GM21619 (cell line): ENCODE data around the gene LOX.
"Not testable (repeated sequence)": the region's sequence is repeated elsewhere in the genome, so short reads cannot be mapped to it uniquely, and the experiment has no call there.

Experiments used
- ATAC-seq: cut with Tn5 transposase; IDR thresholded peaks from one replicate; pipeline ENCODE4 v1.9.1; 2021; ENCODE audit not compliant: unreplicated experiment

The LOX gene

DNA sequence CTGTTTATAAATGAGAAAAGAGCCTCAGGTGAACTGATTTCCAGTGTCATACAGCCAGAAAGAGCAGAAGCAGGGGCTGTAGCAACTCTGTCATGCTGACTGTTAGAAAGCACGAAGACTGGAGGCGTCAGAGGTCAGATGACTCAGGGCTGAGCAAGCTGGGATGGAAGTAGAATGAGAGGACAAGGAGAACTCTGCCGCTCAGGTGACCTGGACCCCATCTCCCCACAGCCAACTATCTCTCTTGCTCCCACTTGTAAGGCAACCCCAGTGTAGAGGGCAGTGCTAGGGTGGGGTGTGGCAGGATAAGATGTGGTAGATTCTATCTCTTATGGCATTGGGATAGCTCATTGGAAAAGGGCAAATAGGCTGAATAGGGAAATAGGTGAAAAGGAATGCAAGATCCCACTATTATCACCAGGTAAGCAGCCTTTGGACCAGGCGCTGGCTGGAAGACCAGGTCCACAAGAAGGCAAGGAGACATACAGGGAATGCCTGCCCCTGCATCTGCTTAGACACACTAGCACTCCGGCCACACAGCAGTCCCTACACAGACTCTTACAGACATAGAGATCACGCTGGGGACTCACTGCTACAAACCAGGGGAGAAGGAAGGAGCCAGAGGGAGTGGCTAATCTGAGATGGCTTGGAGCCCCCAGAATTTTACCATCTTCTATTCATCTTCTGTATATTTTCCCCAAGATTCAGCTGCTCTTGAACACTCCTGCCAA, 21.2 kb upstream of the LOX start:
- ATAC-seq: no peak

DNA sequence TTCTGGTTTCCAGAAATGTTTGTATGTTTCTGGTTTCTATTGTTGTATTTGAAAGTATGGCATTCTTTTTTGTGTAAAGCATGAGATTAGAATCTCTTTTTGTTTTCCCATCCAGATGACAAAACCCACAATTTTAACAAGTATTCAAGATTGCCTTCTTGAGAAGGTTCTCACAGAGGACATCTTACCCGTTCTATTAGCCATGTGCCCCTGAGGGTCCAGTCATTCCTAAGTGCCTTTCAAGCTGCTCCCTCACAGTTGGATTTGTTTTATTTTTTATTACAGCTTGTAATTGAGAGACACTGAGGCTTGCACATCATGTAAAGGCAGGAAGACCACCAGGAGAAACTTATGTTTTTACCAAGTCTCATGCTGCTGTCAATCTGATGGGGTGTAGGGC, 19.3 kb upstream of the LOX start:
- no peak for ATAC-seq

DNA sequence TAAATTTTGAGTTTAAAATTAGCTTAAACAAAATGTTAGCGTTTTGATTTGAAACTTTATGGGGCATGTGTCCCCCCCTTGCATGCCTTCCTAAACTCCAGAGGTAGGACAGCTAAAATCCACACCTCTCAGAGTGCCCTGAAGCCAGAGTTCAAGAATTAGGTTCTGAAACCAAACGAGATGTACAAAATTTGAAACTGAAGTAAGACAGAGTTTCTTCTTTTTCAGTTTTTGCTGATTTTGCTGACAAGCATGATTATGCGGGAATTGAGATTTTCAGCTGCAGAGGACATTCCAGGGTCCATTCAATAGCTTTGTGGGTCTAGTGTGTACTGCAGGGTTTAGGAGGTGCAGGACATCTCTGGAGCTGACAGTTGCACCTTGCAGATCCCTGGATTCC, 17.1 kb upstream of the LOX start:
- ATAC-seq: no peak

DNA sequence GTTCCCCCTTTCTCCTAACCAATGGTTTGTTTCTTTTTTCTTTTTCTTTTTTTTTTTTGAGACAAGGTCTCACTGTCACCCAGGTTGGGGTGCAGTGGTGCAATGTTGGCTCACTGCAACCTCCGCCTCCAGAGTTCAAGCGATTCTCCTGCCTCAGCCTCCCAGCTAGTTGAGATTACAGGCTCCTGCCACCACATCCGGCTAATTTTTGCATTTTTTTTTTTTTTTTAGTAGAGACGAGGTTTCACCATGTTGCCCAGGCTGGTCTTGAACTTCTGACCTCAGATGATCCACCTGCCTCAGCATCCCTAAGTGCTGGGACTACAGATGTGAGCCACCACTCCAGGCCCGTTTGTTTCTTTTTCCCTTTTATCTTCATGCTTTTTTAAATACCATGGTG, 16.2 kb upstream of the LOX start:
- not testable (repeated sequence) for ATAC-seq

DNA sequence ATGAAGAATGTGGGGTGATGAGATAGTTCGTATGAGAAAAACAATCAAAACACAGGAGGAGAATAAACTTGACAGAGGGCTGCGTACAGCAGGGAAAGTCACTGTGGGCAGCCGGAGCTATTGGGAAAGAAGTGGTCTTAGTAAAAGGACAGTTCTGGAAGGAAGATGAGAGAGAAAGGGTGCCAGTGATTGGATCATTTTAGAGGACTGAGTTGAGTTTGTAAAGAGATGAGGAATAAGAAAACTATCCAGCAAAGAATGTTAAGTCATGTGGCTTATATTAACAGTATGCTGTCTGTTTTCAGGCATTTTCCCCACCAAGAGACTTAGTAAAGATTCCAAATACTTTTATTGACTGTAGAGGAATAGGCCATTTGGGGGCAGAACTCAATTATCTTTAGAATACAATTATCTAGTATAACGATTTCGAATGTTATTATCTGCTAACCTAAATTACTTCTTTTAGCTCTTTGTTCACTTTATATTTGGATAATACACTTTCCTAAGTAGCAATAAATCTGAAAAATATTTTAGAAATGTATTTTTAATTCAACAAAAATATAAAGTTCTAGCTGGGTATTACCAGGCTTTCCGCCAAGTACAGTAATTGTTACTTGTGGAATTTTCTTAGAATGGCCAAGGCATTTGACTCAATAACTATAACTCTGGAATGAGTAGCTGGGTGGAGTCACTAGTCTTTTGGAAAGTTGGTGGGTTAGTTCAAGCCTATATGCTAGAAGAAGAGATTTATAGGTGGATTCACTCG, 15.5 kb upstream of the LOX start:
- no peak for ATAC-seq

DNA sequence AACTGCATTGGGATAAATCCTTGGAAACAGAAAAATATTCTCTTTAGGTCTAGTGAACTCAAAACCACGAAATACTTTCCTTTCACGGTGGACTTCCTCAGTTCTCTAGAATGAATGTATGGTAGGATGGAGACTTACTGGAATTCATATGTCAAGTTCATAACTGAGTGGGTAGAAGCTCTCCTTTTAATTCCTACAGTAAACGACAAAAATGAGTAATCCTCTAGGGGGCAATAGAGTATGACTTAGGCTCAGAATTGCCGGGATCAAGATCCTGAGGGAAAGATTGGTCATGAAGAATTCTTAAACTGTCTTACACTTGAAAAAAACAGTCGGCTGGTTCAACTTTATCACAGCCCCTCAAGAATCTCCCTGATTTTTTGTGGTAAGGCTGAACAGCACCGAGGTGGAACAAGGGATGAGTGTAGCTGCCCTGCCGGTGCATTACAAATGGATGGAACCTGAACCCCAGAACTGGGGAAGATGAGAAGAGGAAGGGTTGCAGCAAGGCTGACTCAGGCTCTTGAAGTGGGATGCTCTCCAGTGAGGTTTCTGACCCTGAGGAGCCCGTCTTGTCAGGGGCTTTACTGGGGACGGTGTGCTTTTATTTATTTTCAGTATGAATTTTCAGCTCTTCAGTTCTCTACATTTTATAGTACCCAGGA, 14.0 kb upstream of the LOX start:
- no peak for ATAC-seq

DNA sequence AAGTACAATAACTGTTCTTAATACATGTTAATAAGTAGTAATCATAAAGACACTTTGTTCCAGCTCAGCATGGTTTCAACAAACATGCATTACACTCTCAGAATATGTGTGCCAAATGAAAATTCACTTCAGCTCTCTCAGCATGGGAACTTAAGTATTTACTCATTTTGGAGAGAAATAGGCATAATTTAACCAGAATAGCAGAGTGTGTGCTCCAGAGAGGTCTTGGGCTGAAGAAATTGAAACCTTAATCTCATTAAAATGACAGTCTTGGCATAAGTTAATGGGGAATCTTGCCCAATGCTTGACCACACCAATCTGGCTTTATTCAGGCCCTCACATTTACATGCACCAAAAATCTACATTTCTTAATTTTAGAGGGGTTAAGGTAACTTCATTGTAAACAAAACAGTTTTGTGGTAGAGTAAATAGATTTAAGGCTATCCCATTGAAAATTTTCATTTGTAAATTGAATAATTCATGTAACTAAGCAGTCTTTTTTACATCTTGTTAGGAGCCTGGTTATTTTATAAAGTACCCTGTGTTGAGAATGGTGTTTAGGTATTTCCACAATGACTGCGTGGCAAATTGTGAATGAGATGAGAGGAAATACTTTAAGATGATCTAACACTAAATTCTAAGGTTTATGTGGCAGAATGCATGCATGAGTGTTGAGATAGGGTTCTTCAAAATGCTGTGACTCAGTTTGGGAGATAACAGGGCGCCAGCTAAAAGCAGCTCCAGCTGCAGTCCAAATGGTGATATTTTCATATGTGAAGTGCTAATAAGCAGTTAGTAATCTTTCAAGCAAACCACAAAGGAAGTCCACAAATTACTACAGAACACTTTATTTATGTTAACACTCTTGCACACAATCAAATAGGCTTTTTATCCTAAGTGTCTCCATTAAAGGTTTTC, 11.3 kb upstream of the LOX start:
- ATAC-seq: no peak

DNA sequence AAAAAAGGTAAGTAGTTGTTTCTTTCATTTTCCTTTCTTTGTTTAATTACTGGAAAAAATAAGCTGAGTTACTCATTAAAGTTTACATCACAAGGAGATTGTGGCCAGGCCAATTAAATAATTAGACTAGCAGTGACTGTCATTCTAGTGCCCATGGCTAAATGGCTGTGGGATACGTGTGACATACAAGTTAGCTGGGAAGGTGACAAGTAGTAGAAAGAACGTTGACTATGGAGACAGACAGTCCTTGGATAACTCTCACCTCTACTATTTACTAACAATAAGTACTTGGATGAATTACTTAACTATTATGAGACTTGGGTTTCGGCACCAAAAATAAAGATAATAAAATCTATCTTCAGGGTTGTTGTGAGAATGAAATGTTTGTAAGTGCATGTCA, 7.0 kb upstream of the LOX start:
- ATAC-seq: no peak

DNA sequence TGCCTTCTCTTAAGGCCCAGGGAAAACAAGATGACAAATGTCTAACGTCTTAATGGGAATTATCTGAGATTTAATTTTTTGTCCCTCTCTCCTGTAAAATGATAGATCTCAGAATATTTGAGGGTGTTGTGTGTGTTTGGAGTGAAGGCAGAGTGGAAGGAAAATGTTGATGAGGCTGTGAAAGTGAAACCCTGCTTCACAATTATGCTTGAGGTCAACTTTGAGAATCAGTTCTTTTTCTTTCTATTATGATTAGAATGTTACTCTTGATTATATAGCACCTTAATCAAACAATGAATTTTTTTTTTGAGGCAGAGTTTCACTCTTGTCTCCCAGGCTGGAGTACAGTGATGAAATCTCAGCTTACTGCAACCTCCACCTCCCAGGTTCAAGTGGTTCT, 5.5 kb upstream of the LOX start:
- ATAC-seq: no peak

DNA sequence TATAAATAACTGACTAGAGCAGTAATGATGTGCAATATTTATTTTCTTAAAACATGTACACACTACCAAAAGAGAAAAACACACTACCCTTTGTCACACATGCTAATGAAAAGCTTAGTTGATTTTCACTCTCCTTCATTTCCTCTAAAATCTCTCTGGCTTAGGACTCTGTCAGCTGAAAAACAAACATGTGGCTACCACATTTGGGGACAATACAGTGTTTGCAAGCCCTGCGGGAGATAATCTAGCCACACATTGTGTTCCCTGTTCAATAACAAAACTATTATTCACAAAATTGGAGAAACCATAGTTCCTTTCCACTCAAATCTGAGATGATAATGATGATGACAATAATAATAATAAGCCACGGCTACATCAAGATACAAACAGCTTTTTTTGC, 3.5 kb upstream of the LOX start:
- ATAC-seq: no peak

DNA sequence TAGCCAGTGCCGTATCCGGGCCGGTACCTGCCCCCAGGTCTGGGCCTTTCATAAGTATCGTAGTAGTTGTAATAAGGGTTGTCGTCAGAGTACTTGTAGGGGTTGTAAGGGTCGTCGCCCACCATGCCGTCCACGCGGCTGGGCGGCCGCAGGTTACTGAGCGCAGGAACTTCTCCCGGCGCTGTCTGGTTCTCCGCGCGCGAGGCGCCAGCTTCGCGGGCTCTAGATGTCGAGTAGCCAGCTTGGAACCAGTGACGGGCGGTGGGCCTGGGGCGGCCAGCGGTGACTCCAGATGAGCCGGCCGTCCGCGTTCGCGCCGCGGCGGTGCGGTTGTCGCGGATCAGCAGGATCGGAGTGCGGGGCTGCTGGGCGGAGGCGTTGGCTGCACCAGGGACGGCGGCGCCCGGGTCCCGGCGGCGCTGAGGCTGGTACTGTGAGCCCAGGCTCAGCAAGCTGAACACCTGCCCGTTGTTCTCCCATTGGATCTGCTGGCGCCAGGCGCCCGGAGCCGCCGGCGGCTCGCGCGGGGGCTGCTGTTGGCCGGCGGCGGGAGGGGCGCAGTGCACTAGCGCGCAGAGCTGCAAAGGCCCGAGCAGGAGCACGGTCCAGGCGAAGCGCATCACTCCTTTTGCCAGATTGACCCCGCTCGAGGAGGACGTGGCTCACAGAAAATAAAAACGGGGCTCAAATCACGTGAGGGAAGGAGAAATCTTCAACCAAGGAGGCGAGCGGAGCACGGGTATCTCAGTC, 518 bp downstream of the LOX start:
- ATAC-seq: peak; percentile 29

DNA sequence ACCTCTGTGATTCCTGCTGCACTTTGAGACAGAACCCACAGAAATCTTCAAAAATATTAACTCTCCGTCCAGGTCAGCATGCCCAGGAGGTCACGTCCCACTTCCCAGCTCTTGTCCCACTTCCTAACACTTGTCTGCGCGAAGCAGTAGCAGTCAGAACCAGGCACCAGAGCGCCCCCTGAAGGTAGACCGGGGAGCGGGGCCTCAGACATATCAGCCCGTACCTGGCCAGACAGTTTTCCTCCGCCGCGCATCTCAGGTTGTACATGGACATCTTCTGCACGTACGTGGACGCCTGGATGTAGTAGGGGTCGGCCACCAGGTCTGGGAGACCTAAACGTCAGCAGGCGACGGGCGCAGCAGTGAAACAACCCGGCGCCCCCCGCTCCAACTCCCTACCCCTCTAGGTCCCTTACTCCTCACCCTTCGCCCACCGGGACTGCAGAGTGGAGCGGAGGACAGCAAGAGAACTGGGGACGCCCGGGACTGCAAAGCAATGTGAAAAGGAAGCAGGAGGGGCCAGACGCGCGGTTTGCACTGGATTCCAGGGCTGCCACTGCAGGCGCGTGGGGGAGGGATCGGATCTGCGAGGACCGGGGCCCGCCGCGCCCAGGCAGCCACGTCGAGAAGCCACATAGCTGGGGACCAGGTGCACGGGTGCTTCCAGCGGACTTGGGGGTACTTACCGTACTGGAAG, 1.2 kb downstream of the LOX start:
- peak; percentile 58 for ATAC-seq

DNA sequence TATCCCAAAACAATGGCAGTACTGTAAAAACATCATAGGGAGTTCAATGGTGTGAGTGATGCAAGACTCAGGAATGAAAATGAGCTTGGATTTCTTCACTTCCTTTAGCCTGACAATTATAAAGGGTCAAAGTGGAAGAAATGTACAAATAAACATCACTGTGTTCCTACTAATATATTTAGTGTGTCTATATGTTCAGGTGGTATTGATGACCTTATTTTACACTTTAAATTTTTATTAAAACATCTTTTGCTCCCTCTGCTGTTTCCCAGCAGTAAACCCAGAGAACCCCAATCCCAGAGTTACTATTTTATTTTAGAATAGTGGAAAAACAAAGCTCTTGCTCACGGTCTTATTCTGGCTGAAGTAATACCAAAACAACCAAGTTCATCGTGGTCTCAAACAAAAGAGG, 2.0 kb downstream of the LOX start:
- ATAC-seq: no peak

DNA sequence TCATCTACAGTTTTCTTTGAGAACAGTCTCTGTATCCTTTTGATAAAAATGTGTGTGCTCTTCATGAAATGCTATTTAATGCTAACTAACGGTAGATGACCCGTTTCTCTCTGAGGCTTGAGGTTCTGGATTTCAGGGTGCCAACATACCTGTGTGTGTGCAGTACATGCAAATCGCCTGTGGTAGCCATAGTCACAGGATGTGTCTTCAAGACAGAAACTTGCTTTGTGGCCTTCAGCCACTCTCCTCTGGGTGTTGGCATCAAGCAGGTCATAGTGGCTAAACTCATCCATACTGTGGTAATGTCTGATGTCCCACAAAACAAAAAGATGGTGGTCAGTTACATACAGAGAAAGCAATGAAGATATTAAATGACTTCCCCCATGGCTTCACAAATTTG, 4.2 kb downstream of the LOX start:
- no peak for ATAC-seq

DNA sequence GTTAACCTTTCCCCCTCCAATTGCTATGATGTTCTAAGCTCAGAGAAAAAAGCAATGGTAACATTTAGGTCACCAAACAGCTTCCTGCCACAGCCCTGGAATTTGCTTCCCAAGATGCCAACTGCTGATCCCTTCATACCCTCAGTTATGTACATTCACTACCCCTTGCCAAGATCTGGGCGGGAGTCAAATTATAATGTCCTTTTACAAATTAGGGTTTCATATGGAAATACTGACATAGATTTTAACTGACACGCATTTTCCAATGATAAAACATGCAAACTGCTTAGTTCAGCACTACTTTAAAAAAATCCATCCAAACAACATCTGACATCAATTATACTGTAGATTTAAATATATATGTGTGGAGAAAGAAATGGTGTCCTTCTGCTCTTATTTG, 5.0 kb downstream of the LOX start:
- no peak for ATAC-seq

DNA sequence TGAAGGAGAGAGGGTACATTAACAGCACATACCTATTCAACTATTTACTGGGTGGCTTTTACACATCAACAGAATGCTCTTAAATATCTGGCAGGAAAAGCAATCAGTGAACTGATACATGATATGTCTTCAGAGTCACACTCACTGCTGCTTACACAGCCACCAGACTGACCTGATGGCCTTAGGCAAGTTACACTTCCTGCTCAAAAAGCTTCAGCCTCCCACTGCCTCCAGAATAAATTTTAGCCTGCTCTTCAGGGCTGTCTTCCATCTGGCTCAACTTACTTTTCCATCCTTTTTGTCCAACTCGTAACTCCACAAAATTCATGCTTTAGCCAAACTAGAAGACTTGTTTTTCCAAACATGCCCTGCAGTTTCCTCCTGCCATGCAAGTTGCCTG, 10.7 kb downstream of the LOX start:
- ATAC-seq: no peak

DNA sequence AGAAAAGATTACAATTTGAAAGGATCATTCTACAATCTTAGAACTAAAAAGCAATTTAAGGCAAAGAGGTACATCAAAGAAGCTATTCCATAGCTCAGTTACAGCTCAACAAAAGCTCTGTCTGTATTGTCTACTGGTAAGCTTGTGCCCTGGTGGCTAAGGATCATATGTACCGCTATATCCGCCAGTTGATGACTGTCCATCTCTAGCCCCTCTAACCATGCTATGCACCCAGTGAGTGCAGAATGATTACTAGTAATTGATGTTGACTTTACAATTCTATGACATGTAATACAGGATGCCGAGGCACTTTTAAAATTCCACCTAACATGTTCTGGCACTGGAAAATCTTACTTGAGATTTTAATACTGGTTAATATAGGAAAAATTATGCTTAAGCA, 13.1 kb downstream of the LOX start:
- no peak for ATAC-seq

DNA sequence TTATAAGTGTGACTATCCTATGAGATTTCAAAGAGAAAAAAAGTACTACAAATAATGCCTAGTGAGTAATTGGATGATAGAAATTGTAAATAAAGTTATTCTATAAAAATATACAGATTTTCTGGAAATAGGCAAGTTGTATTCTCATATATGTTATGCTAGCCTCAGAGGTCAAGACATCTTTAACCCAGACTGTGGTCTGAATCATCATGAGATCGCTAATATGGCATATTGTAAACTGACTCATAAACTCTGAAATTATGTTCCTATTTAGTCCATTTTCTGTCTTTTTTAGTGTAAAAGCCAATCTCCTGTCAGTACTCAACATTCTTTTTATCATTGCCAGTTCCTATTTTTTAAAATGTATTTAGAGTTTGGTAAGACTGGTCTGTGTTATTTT, 14.2 kb downstream of the LOX start:
- no peak for ATAC-seq

DNA sequence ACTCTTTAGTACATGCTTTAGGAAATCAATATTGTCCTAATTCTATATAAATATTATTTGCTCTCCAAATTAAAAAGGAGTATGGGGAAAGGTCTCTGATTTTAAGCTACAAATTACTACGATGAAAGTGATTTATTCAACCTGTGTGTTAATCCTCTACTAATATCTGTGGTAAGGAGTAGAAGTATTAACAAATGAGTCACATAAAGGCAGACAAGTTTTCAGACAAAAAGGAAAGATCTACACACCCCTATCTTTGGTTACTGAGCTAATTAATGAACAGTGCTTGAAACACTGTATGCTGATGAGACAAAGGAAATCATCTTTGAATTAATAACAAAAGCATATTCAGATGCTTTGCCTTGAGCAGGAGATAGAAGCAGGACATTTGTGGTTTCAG, 15.9 kb downstream of the LOX start:
- no peak for ATAC-seq

DNA sequence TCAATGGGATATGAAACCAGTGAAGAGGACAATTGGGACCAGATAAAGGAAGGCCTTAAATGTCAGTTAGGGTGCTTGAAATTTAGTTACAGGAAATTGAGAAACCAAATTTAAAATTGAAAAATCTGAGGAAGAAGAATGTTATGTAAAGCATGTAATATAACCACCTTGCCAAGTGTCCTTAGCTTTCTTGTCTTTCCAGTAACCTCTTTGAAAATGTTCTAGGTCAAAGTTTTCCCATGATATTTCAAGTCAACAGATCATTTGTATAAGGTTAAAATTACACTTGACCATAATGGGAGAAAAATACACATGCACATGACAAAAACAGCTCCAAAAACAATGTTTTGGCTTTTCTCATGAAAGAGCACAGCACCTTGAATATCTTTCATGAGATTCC, 21.1 kb downstream of the LOX start:
- ATAC-seq: no peak
